ENCODE results near the gene APBA2. TPM values are rescaled to one million over a fixed set of nuclear protein-coding genes. Genes with fewer than 3 reads are reported as not detected.
"Not testable (repeated sequence)": the region's sequence is repeated elsewhere in the genome, so short reads cannot be mapped to it uniquely, and the experiment has no call there.

Gene APBA2
- polyA plus RNA-seq, 3 donors: 0.97 to 2.9 (median 1.8) TPM

DNA sequence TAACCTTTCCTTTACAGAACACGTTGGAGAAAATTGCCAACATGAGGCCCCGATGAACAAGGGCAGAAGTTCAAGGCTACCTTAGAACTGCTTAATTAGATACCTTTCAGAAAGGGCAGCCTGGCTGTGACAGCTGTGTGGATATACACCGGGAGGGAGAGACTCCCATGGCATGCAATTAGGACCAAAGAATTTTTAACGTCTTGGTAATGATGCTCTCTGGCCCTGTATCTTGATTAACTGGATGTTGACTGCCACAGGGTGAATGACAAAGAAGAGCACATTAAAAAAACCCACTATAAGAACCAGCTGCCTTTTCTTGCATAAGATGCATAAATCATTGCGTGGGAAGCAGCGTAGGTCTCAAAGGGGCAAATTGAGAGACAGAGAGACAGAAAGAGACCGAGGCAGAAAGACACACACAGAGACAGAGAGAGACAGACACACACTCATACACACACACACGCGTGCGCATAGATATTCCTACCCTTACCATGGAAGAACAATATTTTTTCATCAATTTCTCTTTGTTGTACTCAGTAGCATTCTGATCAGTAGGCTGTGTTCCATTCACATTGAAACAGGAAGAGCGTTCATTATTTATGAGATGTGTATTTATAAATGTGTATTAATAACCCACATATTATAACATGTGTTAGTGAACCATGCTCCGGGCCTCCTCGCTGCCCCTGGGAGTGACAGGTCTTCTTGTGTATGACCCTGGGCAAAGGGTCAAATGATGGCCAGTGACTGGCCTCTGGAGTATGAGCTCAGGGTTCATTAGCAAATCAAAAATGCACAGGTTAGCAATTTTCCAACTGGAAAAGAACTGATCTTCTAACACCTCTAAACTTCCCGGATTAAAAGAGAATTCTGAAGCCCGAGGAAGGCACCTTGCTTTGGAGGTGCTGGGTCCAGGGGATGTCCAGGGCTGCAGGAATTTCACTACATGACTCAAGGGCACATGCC lies 265.0 kb downstream of the APBA2 start:
- WGBS, 3 donors: 72 to 82% (median 74%) methylated on average over 15 of the region's 15 CpGs
- H3K27ac ChIP-seq (ENCODE audit: low read depth, low read length): no peak overlapping the region

DNA sequence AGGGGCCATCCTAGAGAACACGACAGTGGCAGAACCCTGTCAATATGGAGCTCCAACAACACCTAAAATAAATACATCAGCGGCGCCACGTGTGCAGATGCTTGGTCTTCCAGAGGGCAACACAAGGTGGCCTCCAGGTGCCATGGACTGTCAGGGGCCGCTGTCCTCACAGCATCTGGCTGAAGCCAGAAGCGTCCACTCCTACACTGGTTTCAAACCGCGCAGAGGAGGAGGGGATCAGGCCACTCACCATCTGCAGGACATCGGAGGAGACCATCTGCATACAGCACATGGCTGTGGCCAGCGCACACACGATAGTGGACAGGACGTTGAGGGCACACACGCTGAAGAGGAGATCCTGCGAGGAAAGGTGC lies 265.7 kb downstream of the APBA2 start:
- WGBS, 3 donors: 91 to 95% (median 94%) methylated on average over 14 of the region's 14 CpGs
- no peak overlapping the region for H3K27ac ChIP-seq (ENCODE audit: low read depth, low read length)

DNA sequence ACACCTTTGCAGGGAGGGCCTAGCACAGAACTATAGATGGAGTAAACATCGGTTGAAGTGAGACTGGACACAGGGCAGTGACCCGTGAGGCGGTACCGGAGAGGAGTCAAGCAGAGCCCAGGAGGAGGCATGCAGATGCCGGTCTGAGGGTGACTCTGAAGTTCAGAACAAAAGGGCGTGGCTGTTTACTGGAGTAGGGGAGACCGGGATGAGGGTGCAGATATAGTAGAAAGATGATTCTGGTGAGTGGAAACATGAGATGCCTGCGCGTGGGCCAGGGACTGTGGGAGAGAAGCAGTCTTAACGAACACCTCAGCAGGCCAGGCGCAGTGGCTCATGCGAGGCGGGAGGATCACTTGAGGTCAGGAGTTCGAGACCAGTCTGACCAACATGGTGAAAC lies 270.7 kb downstream of the APBA2 start:
- no peak overlapping the region for H3K27ac ChIP-seq (ENCODE audit: low read depth, low read length)
- 95 to 97% (median 97%) methylated on average over 14 of the region's 14 CpGs for WGBS, 3 donors

DNA sequence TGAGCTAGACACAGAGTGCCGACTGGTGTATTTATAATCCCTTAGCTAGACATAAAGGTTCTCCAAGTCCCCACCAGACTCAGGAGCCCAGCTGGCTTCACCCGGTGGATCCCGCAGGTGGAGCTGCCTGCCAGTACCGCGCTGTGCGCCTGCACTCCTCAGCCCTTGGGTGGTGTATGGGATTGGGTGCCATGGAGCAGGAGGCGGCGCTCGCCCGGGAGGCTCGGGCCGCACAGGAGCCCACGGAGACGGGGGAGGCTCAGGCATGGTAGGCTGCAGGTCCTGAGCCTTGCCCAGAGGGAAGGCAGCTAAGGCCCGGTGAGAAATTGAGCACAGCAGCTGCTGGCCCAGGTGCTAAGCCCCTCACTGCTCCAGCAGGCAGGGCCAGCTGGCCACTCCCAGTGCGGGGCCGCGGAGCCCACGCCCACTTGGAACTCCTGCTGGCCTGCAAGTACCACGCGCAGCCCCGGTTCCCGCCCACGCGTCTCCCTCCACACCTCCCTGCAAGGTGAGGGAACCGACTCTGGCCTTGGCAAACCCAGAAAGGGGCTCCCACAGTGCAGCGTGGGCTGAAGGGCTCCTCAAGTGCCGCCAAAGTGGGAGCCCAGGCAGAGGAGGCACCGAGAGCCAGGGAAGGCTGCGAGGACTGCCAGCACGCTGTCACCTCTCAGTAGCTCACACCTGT lies 274.1 kb downstream of the APBA2 start:
- 89 to 94% (median 91%) methylated on average over 31 of the region's 31 CpGs for WGBS, 3 donors

DNA sequence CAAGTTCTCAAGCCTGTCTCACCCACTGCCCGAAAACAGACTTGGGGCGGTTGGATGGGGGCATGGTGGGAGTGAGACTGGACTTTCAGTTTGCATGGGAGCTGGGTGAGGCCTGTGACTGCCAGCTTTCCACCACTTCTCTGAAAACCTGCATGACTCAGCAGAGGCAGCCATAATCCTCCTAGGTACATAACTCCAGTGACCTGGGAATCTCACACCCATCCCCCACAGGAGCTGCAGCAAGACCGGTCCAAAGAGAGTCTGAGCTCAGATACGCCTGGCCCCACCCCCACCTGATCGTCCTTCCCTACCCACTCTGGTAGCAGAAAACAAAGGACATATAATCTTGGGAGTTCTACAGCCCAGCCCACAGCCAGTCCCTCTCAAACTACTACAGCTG lies 276.6 kb downstream of the APBA2 start:
- 82 to 94% (median 91%) methylated on average over 5 of the region's 5 CpGs for WGBS, 3 donors

More for the DNA sequence above, 274.1 kb downstream of the APBA2 start:
- H3K27ac ChIP-seq (ENCODE audit: low read depth, low read length): no peak overlapping the region

DNA sequence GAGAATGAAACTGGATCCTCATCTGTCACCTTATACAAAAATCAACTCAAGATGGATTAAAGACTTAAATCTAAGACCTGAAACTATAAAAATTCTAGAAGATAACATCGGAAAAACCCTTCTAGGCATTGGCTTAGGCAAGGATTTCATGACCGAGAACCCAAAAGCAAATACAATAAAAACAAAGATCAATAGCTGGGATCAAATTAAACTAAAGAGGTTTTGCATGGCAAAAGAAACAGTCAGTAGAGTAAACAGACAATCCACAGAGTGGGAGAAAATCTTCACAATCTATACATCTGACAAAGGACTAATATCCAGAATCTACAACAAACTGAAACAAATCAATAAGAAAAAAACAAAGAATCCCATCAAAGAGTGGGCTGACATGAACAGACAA lies 281.3 kb downstream of the APBA2 start:
- 87 to 97% (median 90%) methylated on average over 2 of the region's 2 CpGs for WGBS, 3 donors

More for the DNA sequence above, 276.6 kb downstream of the APBA2 start:
- no peak overlapping the region for H3K27ac ChIP-seq (ENCODE audit: low read depth, low read length)

More for the DNA sequence above, 281.3 kb downstream of the APBA2 start:
- not testable (repeated sequence) for H3K27ac ChIP-seq (ENCODE audit: low read depth, low read length)

Other genes with a start within 250 kb of the APBA2 start
- 1 to 10 TPM in 2 of 3 donors, under 1 TPM in 1; 0.39 to 3.7 (median 2.8) TPM for gene GOLGA8M, start 173.6 kb upstream of the APBA2 start, polyA plus RNA-seq
- not detected for gene GOLGA6L7, start 37.3 kb upstream of the APBA2 start, polyA plus RNA-seq